Tibial nerve (tissue), 3 donors: ENCODE results near the gene KLHL24.

Source experiments
- CTCF ChIP-seq, 5 experiments: fragments of 200-600 bp in 3 of 5; fragments of 450-650 bp in 2 of 5; sonication (generic) in 3 of 5; IDR thresholded peaks; one replicate each; pipeline ENCODE4 v1.5.1; 2016 to 2019; ENCODE audit warnings: antibody characterized with exemption in 5 of 5, mild to moderate bottlenecking in 3 of 5, moderate library complexity in 2 of 5
- POLR2A ChIP-seq, 2 donors: fragments of 450-650 bp; IDR thresholded peaks; one replicate each; pipeline ENCODE4 v1.6.1; 2017; ENCODE audit warnings: antibody characterized with exemption in 2 of 2, mild to moderate bottlenecking in 2 of 2, moderate library complexity in 2 of 2

GRCh38 chr3:183586477-183586876, 48.9 kb upstream of the KLHL24 start:
- TF ChIP-seq CTCF (IDR thresholded peaks at IDR 0.05) (no peak), POLR2A (IDR thresholded peaks at IDR 0.05) (no peak)
